Fibroblast of lung (primary cell): Measurements from ENCODE around the gene ZNF516.

Experiments
- CTCF ChIP-seq, 2 donors: IDR thresholded peaks in 1 of 2; conservative IDR thresholded peaks in 1 of 2; 1 replicate in 1 of 2; 2 replicates in 1 of 2; pipeline ENCODE4 v1.5.1; 2011 to 2012; ENCODE audit warnings: low read length in 2 of 2, control low read depth in 1 of 2, inconsistent platforms in 1 of 2, low read depth in 1 of 2, mild to moderate bottlenecking in 1 of 2
- EZH2 ChIP-seq: IDR thresholded peaks from 2 replicates; pipeline ENCODE4 v1.5.1; 2012; ENCODE audit warnings: low read length, control low read depth, mild to moderate bottlenecking; ENCODE audit errors: missing control alignments

- TF ChIP-seq CTCF (conservative IDR thresholded peaks at IDR 0.05 in 1 of 2, IDR thresholded peaks at IDR 0.05 in 1 of 2; ENCODE audit: low read depth in 1 of 2, low read length in 2 of 2) (no peak), EZH2 (no peak)
Measured at GRCh38 chr18:76379226-76380126, 115.6 kb downstream of the ZNF516 start.
